Stimulated activated CD8-positive, alpha-beta memory T cell treated with anti-CD3 and anti-CD28 coated beads, Interleukin-7, amount 100 ng/mL, for 1 hour (primary cell): ENCODE results near the gene PCID2.
A peak's percentile ranks its signal among the peaks of the same experiment; 100 is the strongest.

Source experiments
- DNase-seq, 2 donors: peaks; one replicate each; pipeline ENCODE4 v3.0.0-alpha.2; 2020; ENCODE audit warnings: low read depth in 2 of 2

The PCID2 gene

GRCh38 chr13:113187263-113187669 is 21.2 kb downstream of the PCID2 start:
- no peak for DNase-seq

DNA sequence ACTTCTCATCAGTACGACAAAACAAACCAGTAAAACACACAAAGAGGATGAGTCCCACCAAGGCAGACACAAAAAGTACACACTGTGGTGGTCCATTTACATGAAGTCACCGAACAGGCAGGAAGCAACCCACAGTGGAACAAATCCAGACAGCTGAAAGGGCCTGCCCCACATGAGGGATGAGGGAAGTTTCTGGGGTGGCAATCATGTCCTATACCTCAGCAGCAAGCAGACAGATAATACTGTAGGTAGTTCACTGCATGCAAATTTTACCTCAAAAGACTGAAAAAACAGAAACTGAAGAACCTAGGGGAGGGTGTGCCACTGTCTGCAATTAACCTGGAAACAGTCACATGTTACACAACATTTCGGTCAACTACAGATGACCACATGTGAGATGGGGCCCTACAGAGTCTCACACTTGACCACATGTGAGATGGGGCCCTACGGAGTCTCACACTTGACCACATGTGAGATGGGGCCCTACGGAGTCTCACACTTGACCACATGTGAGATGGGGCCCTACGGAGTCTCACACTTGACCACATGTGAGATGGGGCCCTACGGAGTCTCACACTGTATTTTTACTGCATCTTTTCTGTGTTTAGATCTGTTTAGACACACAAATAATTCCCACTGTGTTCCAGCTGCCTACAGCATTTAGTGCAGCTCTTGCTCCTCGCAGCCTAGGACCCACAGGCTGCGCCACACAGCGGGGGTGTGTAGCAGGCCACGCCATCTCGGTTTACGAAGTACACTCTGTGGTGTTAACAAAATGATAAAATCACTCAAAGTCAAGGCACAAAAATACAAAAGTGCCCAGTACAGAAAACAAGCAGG is 22.2 kb downstream of the PCID2 start:
- DNase-seq, result no peak

GRCh38 chr13:113184568-113185440 is 23.7 kb downstream of the PCID2 start:
- DNase-seq, result no peak

DNA sequence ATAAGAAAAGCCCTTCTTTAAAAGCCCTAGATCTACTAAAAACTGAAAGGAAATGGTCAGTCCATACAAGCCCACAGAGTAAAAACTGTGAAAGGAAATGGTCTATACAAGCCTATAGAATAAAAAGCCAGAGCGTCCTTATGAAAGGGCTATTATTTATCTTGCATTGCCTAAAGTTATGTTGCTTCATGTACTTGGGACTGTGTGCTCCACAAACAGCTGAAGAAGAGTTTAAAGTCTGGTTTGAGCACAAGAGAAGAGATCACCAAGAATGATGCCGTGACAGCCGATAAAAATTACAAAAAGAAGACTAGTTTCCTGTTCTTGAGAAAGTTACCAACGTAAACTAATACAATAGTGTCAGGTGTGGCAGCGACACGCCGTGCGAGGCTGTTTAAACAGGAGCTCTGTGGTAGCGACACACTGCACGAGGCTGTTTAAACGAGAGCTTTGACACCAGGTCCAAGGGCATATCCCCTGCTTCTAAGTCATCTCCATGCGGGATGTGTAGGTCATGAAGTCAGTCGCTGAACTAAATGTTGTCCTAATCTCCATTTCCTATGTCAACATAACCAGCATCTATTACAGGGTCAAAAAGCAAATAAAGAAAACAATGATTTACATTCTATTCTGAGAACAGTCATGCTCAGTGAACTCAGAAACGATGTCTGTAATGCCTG is 24.9 kb downstream of the PCID2 start:
- DNase-seq, result no peak

GRCh38 chr13:113182046-113182445 is 26.4 kb downstream of the PCID2 start:
- no peak for DNase-seq

DNA sequence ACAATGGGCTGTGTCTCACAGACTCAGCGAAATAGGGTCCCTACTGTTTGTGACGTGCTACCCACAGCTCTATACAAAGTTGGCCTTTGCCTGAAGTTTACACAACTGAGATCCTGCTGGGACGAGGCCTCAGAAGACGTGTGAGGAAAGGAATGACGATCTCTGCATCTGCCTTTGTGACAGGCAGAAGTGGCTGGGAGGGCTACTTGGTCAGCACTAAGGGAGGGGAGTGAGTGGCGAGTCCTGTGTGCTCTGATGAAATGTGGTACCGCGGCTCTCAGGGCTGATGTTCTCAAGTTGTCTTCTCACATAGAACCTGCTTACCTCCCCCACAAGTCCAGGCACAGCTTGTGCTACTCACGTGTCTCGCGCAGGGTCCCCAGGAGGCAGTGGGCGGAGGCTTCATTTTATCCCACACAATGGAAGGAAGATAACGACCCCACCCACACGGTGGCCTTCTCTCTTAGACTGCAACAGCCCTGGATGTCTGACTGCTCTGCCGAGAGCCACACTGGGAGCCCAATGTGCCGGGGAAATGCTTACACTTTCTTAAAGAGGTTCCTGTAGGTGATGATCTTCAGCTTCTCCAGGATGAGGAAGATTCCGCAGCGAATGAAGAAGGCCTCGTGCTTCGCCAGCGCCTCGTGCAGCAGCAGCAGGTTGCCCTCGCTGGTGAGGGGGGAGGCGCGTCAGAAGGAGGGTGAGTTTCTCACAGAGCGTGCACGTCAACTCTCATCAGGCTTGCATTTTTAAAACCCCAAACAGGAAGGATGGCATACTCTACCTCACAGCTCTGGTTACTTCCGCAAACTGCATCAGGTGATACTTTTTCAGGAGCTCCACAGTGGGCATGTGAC is 28.9 kb downstream of the PCID2 start:
- DNase-seq, result no peak

- no peak for DNase-seq
These were observed 29.6 kb downstream of the PCID2 start for GRCh38 chr13:113178896-113179167.

GRCh38 chr13:113178070-113178895 is 30.2 kb downstream of the PCID2 start:
- no peak for DNase-seq

GRCh38 chr13:113176822-113177221 is 31.6 kb downstream of the PCID2 start:
- no peak for DNase-seq

- DNase-seq, result peak in 1 of 2 donors; percentile 31
These were observed 32.2 kb downstream of the PCID2 start for GRCh38 chr13:113176280-113176679.

- DNase-seq, result no peak
These were observed 36.0 kb downstream of the PCID2 start for GRCh38 chr13:113172419-113172926.

GRCh38 chr13:113171250-113172125 is 37.0 kb downstream of the PCID2 start:
- no peak for DNase-seq

DNA sequence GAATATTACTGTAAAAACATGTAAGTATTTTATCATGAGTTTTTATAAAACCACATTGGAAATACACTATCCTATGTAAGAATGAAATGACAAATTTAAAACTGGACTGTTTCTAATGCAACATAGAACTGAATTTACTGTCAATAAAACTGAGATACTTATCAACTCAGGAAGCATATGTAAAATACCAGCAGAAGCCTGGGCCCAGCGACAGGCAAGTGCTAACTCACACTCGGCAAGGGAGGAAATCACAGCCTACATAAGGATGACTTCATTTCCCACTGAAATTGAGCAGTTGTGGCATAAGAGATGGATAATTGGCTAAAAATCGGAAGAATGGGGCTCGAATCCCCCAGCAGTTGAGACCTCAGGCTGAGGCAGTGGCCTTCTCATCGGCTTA is 38.0 kb downstream of the PCID2 start:
- no peak for DNase-seq

DNA sequence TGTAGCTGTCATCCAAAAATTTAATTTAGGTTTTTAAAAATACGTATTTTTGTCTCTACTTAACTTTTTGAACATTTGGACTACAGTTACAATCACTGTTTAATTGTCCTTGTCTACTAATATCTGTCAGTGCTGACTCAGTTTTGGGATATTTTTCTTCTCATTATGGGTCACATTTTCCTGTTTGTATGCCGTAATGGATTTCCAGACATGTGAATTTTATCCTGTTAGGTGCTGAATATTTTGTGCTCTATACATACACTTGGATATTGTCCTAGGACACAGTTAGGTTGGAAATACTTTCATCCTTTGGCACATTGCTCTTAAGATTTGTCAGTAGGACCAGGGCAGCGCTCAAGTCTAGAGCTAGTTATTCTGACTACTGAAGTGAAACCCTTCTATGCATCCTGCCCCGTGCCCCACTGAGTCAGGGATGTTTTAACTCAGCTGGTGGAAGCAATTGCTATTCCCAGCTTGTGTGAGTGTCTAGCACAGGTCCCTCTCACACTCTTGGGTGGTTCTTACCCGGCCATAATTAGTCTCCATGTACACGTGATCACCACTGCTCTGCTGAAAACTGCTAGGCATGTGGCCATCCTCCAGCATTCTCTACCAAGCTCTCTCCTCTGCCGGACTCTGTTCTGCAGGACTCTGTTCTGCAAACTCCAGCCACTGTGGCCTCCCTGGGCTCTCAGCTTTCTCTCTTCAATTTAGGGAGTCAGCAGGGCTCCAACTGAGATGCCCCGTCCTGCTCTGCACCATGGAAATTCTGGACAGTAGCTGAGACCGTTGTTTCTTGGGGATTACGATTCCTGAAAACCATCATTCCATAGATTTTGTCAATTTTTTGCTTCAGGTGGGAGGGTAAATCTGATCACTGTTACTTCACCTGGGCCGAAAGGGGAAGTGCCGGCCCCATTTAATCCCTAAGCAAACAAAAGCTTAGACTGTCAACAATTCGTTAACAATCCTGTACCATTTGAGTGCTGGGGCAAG is 38.9 kb downstream of the PCID2 start:
- DNase-seq, result no peak

- no peak for DNase-seq
These were observed 40.3 kb downstream of the PCID2 start for GRCh38 chr13:113168211-113168610.

- DNase-seq, result no peak
These were observed 40.9 kb downstream of the PCID2 start for GRCh38 chr13:113167575-113167974.

DNA sequence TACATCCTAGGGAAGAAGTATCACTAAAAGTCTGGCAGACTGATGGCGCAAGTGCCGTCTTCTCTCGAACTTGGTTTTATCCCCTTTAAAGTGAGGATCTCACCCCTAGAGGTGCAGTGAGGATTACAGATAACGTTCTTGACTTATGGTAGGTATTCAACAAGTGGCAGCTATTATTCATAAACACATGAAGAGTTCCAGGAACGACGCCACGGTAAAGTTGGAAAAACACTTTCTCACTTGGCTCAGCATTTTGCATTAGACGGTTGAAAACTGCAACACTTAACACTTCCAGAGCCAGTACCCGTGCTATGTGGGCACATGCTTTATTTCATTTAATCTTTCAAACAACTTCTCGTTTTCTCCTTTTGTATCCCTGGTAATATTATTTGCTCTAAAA is 41.3 kb downstream of the PCID2 start:
- no peak for DNase-seq

- DNase-seq, result no peak
These were observed 41.8 kb downstream of the PCID2 start for GRCh38 chr13:113166681-113167080.
